Activated CD8-positive, alpha-beta T cell treated with anti-CD3 and anti-CD28 coated beads for 36 hours (primary cell): ENCODE data around the gene SAP130. TPM values are rescaled to one million over a fixed set of nuclear protein-coding genes. Genes with fewer than 3 reads are reported as not detected.

Source experiments
- ATAC-seq: fragments of 200-7000 bp; cut with Tn5 transposase; one replicate; pipeline ENCODE4 v1.10.0; 2021; ENCODE audit warnings: mild to moderate bottlenecking, moderate library complexity
- CTCF ChIA-PET: fragments of 350-600 bp; sonication (Branson Sonifier 250); formaldehyde crosslinking; loops from one replicate; lab custom pipeline; 2021; ENCODE audit warnings: antibody characterized with exemption; lab: Charles Lee
- POLR2A ChIA-PET: fragments of 350-600 bp; sonication (Branson Sonifier 250); formaldehyde crosslinking; loops from one replicate; lab custom pipeline; 2021; ENCODE audit warnings: antibody characterized with exemption; lab: Charles Lee
- DNase-seq: peaks from one replicate; pipeline ENCODE4 v3.0.0-alpha.2; 2020
- H3K27ac Mint-ChIP-seq: one replicate; pipeline ENCODE4 v1.8.0; 2021; ENCODE audit warnings: mild to moderate bottlenecking, mixed read lengths
- H3K27me3 Mint-ChIP-seq: one replicate; pipeline ENCODE4 v1.8.0; 2021; ENCODE audit warnings: mixed read lengths
- H3K36me3 Mint-ChIP-seq: one replicate; pipeline ENCODE4 v1.8.0; 2021; ENCODE audit warnings: low read depth, mixed read lengths
- H3K4me1 Mint-ChIP-seq: one replicate; pipeline ENCODE4 v1.8.0; 2021; ENCODE audit warnings: low read depth, mixed read lengths
- H3K4me3 Mint-ChIP-seq: one replicate; pipeline ENCODE4 v1.8.0; 2021; ENCODE audit warnings: mild to moderate bottlenecking, moderate library complexity, mixed read lengths
- H3K9me3 Mint-ChIP-seq: one replicate; pipeline ENCODE4 v1.8.0; 2021; ENCODE audit warnings: mixed read lengths
- intact Hi-C: fragments of 100-400 bp; cut with micrococcal nuclease; formaldehyde crosslinking; loops from one replicate; pipeline ENCODE4 v1.10.0; 2022
- total RNA-seq, 2 experiments: library from RNA; stranded (reverse); gene quantifications; one replicate each; pipeline ENCODE4 v1.2.3, GENCODE V29; 2021
- TF ChIP-seq, protein P1 (sequence below): fragments of 200-600 bp; IDR thresholded peaks from one replicate; pipeline ENCODE4 v1.8.0; 2022; ENCODE audit warnings: antibody characterized with exemption, mild to moderate bottlenecking

The SAP130 gene
- total RNA-seq, 2 experiments from 2014 or later: 24.4 to 31.9 TPM

DNA sequence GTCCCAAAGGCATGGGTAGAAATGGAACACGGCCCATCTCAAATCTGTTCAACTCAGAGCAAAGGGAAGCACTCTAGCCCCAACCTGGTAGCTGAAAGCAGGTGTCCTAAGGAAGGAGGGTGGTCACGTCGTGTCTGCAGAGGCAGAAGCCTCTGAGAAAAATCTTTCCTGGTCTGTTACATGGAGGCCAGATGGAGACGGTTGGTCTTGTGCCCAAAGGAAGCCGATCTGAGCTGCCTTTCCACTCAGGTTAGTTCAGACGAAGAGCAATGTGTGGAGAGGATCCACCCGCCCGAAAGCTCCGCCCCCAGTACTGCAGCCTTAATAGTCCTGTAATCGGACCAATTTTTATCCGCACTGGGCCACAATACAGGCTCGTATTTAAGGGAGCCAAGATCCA, 87.2 kb downstream of the SAP130 start:
- Mint-ChIP-seq H3K27ac (no peak overlapping the region), H3K4me3 (no peak overlapping the region), H3K36me3 (peaks cover 13% of the 10 kb centered on the region), H3K9me3 (no peaks in the 10 kb centered on the region), H3K4me1 (no peaks in the 10 kb centered on the region), H3K27me3 (no peaks in the 10 kb centered on the region)
- POLR2A ChIA-PET: no interaction called here
- ATAC-seq (no peak), DNase-seq (no peak)
- intact Hi-C loops: no loop called here
- CTCF ChIA-PET: no interaction called here
- TF ChIP-seq, protein P1, sequence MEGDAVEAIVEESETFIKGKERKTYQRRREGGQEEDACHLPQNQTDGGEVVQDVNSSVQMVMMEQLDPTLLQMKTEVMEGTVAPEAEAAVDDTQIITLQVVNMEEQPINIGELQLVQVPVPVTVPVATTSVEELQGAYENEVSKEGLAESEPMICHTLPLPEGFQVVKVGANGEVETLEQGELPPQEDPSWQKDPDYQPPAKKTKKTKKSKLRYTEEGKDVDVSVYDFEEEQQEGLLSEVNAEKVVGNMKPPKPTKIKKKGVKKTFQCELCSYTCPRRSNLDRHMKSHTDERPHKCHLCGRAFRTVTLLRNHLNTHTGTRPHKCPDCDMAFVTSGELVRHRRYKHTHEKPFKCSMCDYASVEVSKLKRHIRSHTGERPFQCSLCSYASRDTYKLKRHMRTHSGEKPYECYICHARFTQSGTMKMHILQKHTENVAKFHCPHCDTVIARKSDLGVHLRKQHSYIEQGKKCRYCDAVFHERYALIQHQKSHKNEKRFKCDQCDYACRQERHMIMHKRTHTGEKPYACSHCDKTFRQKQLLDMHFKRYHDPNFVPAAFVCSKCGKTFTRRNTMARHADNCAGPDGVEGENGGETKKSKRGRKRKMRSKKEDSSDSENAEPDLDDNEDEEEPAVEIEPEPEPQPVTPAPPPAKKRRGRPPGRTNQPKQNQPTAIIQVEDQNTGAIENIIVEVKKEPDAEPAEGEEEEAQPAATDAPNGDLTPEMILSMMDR: no peak

DNA sequence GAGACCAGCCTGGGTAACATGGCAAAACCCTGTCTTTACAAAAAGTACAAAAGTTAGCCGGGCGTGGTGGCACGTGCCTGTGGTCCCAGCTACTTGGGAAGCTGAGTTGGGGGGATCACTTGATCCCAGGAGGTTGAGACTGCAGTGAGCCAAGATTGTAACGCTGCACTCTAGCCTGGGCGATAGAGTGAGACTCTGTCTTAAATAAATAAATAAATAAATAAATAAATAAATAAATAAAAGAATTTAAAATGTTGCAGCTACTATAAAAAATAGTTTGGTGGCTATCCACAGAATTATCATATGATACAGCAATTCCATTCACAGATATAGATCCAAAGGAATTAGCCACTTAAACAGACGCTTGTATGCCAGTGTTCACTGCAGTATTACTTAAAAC, 92.5 kb downstream of the SAP130 start:
- H3K27me3 Mint-ChIP-seq: no peaks in the 10 kb centered on the region
- no peaks in the 10 kb centered on the region for H3K4me1 Mint-ChIP-seq
- DNase-seq: no peak
- TF ChIP-seq, protein P1: no peak
- ChIA-PET CTCF (no interaction called here), POLR2A (no interaction called here)
- H3K27ac Mint-ChIP-seq: no peak overlapping the region
- intact Hi-C loops: no loop called here
- no peaks in the 10 kb centered on the region for H3K9me3 Mint-ChIP-seq
- no peak for ATAC-seq
- no peak overlapping the region for H3K4me3 Mint-ChIP-seq
- H3K36me3 Mint-ChIP-seq: no peaks in the 10 kb centered on the region

DNA sequence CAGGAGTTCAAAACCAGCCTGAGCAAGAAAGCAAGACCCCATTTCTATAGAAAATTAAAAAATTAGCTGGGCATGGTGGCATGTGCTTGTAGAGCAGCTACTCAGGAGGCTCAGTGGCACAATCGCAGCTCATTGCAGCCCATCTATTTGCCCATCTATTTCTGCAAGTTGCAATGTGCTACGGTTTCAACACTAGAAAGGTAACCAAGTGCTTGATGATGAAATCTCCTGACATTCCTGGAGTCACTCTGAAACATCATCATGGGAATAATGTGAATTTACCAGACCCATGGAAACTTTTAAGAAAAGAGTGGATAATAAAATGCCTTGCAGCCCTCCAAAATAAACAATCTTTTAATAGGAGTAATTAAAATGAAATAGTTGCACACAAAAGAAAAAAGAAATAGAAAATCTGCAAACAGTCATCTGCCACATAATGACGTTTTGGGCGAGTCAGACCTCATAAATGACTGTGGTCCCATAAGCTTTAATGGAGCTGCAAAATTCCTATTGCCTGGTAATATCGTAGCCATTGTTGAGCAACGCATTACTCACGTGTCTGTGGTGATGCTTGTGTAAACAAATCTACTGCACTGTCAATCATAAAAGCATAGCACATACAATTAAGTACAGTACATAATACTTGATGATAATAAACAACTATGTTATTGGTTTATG, 95.5 kb downstream of the SAP130 start:
- H3K4me1 Mint-ChIP-seq: peaks cover 3% of the 10 kb centered on the region
- no peak overlapping the region for H3K27ac Mint-ChIP-seq
- intact Hi-C loops: no loop called here
- no peak for ATAC-seq
- no peaks in the 10 kb centered on the region for H3K9me3 Mint-ChIP-seq
- no peak overlapping the region for H3K4me3 Mint-ChIP-seq
- H3K27me3 Mint-ChIP-seq: no peaks in the 10 kb centered on the region
- TF ChIP-seq, protein P1: no peak
- ChIA-PET POLR2A (no interaction called here), CTCF (no interaction called here)
- no peaks in the 10 kb centered on the region for H3K36me3 Mint-ChIP-seq
- DNase-seq: no peak

DNA sequence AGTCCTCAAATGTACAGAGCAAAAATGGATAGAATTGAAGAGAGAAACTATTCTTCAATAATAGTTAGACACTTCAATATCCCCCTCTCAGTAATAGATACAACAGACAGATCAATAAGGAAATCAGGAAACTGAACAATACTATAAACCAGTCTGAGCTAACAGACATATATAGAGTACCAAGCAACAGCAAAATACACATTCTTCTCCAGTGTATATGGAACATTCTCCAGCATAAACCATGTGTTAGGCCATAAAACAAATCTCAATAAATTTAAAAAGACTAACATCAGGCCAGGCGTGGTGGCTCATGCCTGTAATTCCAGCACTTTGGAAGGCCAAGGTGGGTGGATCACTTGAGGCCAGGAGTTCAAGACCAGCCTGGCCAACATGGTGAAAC, 98.4 kb downstream of the SAP130 start:
- POLR2A ChIA-PET: no interaction called here

DNA sequence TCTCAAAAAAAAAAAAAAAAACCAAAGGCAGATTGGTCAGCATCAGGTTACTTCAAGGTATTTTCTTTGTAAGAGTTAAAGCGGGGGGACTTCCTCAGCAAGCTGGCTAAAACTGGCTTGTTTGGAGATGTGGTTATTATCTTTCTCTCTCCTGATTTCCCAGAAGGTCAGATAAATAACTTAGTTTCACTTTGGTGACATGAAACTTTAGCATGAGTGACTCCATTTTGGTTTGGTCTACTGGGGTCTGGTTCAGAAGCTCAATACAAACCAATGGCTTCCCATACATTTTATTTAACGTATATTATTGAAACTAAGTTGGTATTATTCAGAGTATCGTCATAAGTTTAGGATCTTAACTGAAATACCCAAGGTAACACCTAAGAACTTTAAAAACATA, 100.5 kb downstream of the SAP130 start:
- no peak overlapping the region for H3K4me3 Mint-ChIP-seq
- TF ChIP-seq, protein P1: no peak
- ChIA-PET POLR2A (interaction anchor here (0.6 kb wide), 1 partner anchor 265 kb away, joined by 4 read pairs; no protein-coding TSS in a partner anchor), CTCF (no interaction called here)
- DNase-seq (no peak), ATAC-seq (no peak)
- H3K36me3 Mint-ChIP-seq: no peaks in the 10 kb centered on the region
- no peak overlapping the region for H3K27ac Mint-ChIP-seq
- peaks cover 3% of the 10 kb centered on the region for H3K4me1 Mint-ChIP-seq
- H3K27me3 Mint-ChIP-seq: peaks cover 2% of the 10 kb centered on the region
- intact Hi-C loops: no loop called here
- no peaks in the 10 kb centered on the region for H3K9me3 Mint-ChIP-seq

More for the DNA sequence above, 98.4 kb downstream of the SAP130 start:
- Mint-ChIP-seq H3K27me3 (peaks cover 2% of the 10 kb centered on the region), H3K36me3 (no peaks in the 10 kb centered on the region), H3K4me1 (peaks cover 3% of the 10 kb centered on the region), H3K4me3 (no peak overlapping the region), H3K27ac (no peak overlapping the region), H3K9me3 (no peaks in the 10 kb centered on the region)
- CTCF ChIA-PET: no interaction called here
- ATAC-seq: no peak
- DNase-seq: no peak
- intact Hi-C loops: no loop called here
- TF ChIP-seq, protein P1: no peak
